VCaP (cell line): ENCODE results near the gene FOXN3.

Experiments used
- H3K27ac ChIP-seq: fragments of 450-650 bp; 2 replicates; pipeline ENCODE4 v1.5.1; 2017
- CTCF ChIP-seq: fragments of 450-650 bp; conservative IDR thresholded peaks from 2 replicates; pipeline ENCODE4 v1.5.1; 2017; ENCODE audit warnings: mild to moderate bottlenecking, moderate library complexity

Gene FOXN3

GRCh38 chr14:89443042-89443629 is 26.1 kb upstream of the FOXN3 start:
- H3K27ac ChIP-seq = no peak overlapping the region
- TF ChIP-seq CTCF = no peak

GRCh38 chr14:89442280-89442679 is 25.2 kb upstream of the FOXN3 start:
- no peak overlapping the region for H3K27ac ChIP-seq
- no peak for TF ChIP-seq CTCF

- H3K27ac ChIP-seq = no peak overlapping the region
- TF ChIP-seq CTCF = no peak
Observed at GRCh38 chr14:89440986-89441909, 24.2 kb upstream of the FOXN3 start.

- no peak overlapping the region for H3K27ac ChIP-seq
Observed at GRCh38 chr14:89435892-89436656, 19.0 kb upstream of the FOXN3 start.

GRCh38 chr14:89435492-89435891 is 18.5 kb upstream of the FOXN3 start:
- no peak overlapping the region for H3K27ac ChIP-seq
- no peak for TF ChIP-seq CTCF

More at GRCh38 chr14:89435892-89436656, 19.0 kb upstream of the FOXN3 start:
- no peak for TF ChIP-seq CTCF

- no peak for TF ChIP-seq CTCF
- H3K27ac ChIP-seq = no peak overlapping the region
Observed at GRCh38 chr14:89432226-89432625, 15.2 kb upstream of the FOXN3 start.
